Colonic mucosa (tissue), 4 donors: ENCODE results near the gene ESD. TPM values are rescaled to one million over a fixed set of nuclear protein-coding genes. Genes with fewer than 3 reads are reported as not detected.
A peak's percentile ranks its signal among the peaks of the same experiment; 100 is the strongest.

Source experiments
- DNase-seq: peaks from one replicate; pipeline ENCODE4 v3.0.0-alpha.2; 2020
- H3K27ac ChIP-seq: fragments of 200-600 bp; one replicate; pipeline ENCODE4 v1.8.0; 2021
- H3K27me3 ChIP-seq: fragments of 200-600 bp; one replicate; pipeline ENCODE4 v1.8.0; 2021
- H3K36me3 ChIP-seq: fragments of 200-600 bp; one replicate; pipeline ENCODE4 v1.8.0; 2021
- H3K4me1 ChIP-seq: fragments of 200-600 bp; one replicate; pipeline ENCODE4 v1.8.0; 2021; ENCODE audit warnings: mild to moderate bottlenecking
- H3K4me3 ChIP-seq: fragments of 200-600 bp; one replicate; pipeline ENCODE4 v1.8.0; 2021
- H3K9ac ChIP-seq, 2 donors: one replicate each; pipeline ENCODE4 v1.7.0; 2013; ENCODE audit warnings: control low read depth in 2 of 2, low read depth in 2 of 2, low read length in 2 of 2
- H3K9me3 ChIP-seq: fragments of 200-600 bp; one replicate; pipeline ENCODE4 v1.8.0; 2021
- intact Hi-C: fragments of 100-400 bp; cut with DNase I; formaldehyde crosslinking; loops from one replicate; pipeline ENCODE4 v1.14.1; 2022
- total RNA-seq, 2 donors: library from RNA; stranded (reverse); fragmentation: NEBNext Ultra II Directional in 1 of 2; extraction: Animal tissue kit (Norgen Biotek cat#: 25700) in 1 of 2; gene quantifications; one replicate each; pipeline ENCODE4 v1.2.1, GENCODE V29; 2021
- TF ChIP-seq, protein P1 (sequence below): fragments of 200-600 bp; IDR thresholded peaks from one replicate; pipeline ENCODE4 v1.8.0; 2022; ENCODE audit warnings: antibody characterized with exemption, mild to moderate bottlenecking
- donor health status: healthy.
- donor health status: DM: no; HTN: no; CAD: no.
- donor health status: DM: no; HTN: no; CAD: no.

ESD gene
- total RNA-seq, 2 donors from 2014 or later: 100 to 122 TPM

DNA sequence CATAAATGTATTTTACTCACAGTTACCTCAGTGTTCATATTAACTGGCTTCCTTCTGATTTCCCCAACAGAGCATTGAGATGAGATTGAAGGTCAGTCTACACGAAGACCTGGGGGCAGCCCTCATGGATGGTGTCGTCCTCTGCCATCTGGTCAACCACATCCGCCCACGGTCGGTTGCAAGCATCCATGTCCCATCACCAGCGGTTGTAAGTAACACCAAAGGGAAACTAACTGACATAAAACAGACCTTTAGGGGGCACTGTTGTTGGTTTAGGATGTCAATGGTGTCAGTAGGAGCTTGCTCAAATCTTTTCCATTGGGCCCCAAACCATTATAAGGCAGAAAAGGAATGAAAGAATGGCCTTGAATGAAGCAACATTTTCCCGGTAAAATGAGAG lies 68.2 kb downstream of the ESD start:
- no peak overlapping the region for H3K9ac ChIP-seq
- no peaks in the 10 kb centered on the region for H3K36me3 ChIP-seq
- no peaks in the 10 kb centered on the region for H3K27me3 ChIP-seq
- H3K27ac ChIP-seq: no peak overlapping the region
- intact Hi-C loops: no loop called here
- no peak overlapping the region for H3K4me3 ChIP-seq
- H3K4me1 ChIP-seq: no peaks in the 10 kb centered on the region
- TF ChIP-seq, protein P1, sequence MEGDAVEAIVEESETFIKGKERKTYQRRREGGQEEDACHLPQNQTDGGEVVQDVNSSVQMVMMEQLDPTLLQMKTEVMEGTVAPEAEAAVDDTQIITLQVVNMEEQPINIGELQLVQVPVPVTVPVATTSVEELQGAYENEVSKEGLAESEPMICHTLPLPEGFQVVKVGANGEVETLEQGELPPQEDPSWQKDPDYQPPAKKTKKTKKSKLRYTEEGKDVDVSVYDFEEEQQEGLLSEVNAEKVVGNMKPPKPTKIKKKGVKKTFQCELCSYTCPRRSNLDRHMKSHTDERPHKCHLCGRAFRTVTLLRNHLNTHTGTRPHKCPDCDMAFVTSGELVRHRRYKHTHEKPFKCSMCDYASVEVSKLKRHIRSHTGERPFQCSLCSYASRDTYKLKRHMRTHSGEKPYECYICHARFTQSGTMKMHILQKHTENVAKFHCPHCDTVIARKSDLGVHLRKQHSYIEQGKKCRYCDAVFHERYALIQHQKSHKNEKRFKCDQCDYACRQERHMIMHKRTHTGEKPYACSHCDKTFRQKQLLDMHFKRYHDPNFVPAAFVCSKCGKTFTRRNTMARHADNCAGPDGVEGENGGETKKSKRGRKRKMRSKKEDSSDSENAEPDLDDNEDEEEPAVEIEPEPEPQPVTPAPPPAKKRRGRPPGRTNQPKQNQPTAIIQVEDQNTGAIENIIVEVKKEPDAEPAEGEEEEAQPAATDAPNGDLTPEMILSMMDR: peak; percentile 17
- no peak for DNase-seq
- no peaks in the 10 kb centered on the region for H3K9me3 ChIP-seq

DNA sequence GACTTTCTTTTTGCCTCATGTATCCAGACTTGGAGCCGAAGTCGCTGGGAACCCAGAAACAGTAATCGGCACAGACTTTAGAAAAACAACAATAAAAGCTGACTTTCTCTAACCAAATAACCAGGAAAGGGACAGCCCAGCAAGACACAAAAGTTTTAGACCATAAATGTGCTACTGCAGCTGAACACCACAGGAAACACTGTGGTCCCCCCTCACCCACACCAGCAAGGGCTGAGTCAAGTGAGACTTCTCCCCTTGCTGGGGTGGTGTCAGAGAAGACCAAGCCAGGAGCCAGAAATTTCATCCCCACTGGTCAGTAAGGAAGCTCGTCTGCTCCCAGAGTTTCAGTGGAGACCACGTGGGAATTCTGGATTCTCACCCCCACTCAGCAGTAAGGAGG lies 70.6 kb downstream of the ESD start:
- H3K9ac ChIP-seq: no peak overlapping the region
- TF ChIP-seq, protein P1: no peak
- H3K36me3 ChIP-seq: no peaks in the 10 kb centered on the region
- H3K27me3 ChIP-seq: no peaks in the 10 kb centered on the region
- no peak overlapping the region for H3K4me3 ChIP-seq
- no peak overlapping the region for H3K27ac ChIP-seq
- intact Hi-C loops: no loop called here
- H3K4me1 ChIP-seq: no peaks in the 10 kb centered on the region
- no peaks in the 10 kb centered on the region for H3K9me3 ChIP-seq
- no peak for DNase-seq

Other genes starting within 250 kb of the ESD start
- 10 to 100 TPM; 12.8 to 19.6 TPM for gene LRCH1, start 244.0 kb downstream of the ESD start, total RNA-seq
- gene HTR2A, start 99.9 kb upstream of the ESD start, total RNA-seq: under 1 TPM; 0.19 to 0.35 TPM